ENCODE measurements around the gene BCO2.

DNA sequence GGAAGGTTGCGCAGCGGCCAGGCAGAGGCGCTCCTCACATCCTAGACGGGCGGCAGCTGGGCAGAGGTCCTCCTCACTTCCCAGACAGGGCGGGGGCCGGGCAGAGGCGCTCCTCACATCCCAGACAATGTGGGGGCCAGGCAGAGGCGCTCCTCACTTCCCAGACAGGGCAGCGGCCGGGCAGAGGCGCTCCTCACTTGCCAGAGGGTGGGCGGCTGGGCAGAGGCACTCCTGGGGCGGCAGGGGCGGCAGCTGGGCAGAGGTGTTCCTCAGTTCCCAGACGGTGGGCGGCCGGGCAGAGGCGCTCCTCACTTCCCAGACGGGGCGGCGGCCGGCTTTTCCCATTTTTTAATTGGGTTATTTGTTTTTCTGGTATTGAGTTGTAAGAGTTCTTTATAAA is 30.8 kb downstream of the BCO2 start:
- TF ChIP-seq POLR2AphosphoS5 (IDR thresholded peaks at IDR 0.05; ENCODE audit: low read depth, low read length) (no peak), TAF1 (IDR thresholded peaks at IDR 0.05; ENCODE audit: borderline replicate concordance, insufficient read depth, low read length) (no peak)
- TF ChIP-seq, protein P1, sequence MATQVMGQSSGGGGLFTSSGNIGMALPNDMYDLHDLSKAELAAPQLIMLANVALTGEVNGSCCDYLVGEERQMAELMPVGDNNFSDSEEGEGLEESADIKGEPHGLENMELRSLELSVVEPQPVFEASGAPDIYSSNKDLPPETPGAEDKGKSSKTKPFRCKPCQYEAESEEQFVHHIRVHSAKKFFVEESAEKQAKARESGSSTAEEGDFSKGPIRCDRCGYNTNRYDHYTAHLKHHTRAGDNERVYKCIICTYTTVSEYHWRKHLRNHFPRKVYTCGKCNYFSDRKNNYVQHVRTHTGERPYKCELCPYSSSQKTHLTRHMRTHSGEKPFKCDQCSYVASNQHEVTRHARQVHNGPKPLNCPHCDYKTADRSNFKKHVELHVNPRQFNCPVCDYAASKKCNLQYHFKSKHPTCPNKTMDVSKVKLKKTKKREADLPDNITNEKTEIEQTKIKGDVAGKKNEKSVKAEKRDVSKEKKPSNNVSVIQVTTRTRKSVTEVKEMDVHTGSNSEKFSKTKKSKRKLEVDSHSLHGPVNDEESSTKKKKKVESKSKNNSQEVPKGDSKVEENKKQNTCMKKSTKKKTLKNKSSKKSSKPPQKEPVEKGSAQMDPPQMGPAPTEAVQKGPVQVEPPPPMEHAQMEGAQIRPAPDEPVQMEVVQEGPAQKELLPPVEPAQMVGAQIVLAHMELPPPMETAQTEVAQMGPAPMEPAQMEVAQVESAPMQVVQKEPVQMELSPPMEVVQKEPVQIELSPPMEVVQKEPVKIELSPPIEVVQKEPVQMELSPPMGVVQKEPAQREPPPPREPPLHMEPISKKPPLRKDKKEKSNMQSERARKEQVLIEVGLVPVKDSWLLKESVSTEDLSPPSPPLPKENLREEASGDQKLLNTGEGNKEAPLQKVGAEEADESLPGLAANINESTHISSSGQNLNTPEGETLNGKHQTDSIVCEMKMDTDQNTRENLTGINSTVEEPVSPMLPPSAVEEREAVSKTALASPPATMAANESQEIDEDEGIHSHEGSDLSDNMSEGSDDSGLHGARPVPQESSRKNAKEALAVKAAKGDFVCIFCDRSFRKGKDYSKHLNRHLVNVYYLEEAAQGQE (IDR thresholded peaks at IDR 0.05; ENCODE audit: insufficient read depth in 1 of 2, low read depth in 2 of 2, low read length in 2 of 2): no peak

Measured in PFSK-1 (cell line).